WTC11 (cell line): ENCODE measurements around the gene CCDC126.

Source experiments
- ATF2 ChIP-seq: sonication (generic); formaldehyde crosslinking; IDR thresholded peaks from 2 replicates; pipeline ENCODE4 v1.8.1; 2022; ENCODE audit warnings: low read depth, missing genetic modification reagents, borderline replicate concordance
- CTCF ChIP-seq: fragments of 200-600 bp; IDR thresholded peaks from 2 replicates; pipeline ENCODE4 v1.8.0; 2022; ENCODE audit warnings: antibody characterized with exemption
- E2F4 ChIP-seq: sonication (generic); formaldehyde crosslinking; IDR thresholded peaks from 2 replicates; pipeline ENCODE4 v1.8.1; 2022; ENCODE audit warnings: low read depth, mild to moderate bottlenecking, moderate library complexity, missing genetic modification reagents, borderline replicate concordance
- FOXP1 ChIP-seq: sonication (generic); formaldehyde crosslinking; IDR thresholded peaks from 2 replicates; pipeline ENCODE4 v1.8.0; 2022; ENCODE audit warnings: missing genetic modification reagents, mild to moderate bottlenecking, moderate library complexity, borderline replicate concordance
- NFYB ChIP-seq: sonication (generic); formaldehyde crosslinking; conservative IDR thresholded peaks from 2 replicates; pipeline ENCODE4 v1.8.0; 2022; ENCODE audit warnings: low read depth, missing genetic modification reagents
- SP1 ChIP-seq: sonication (generic); formaldehyde crosslinking; conservative IDR thresholded peaks from 2 replicates; pipeline ENCODE4 v1.8.1; 2022; ENCODE audit warnings: missing genetic modification reagents
- ZBTB43 ChIP-seq: sonication (generic); formaldehyde crosslinking; IDR thresholded peaks from 2 replicates; pipeline ENCODE4 v1.8.1; 2023; ENCODE audit warnings: mild to moderate bottlenecking, missing genetic modification reagents
- TF ChIP-seq, protein P1 (sequence below): sonication (generic); formaldehyde crosslinking; IDR thresholded peaks from 2 replicates; pipeline ENCODE4 v1.8.1; 2022; ENCODE audit warnings: mild to moderate bottlenecking, moderate library complexity, missing genetic modification reagents

- TF ChIP-seq FOXP1 (CRISPR knock-in tag): no peak
- TF ChIP-seq CTCF: no peak
- no peak for TF ChIP-seq ZBTB43
- no peak for TF ChIP-seq ATF2 (CRISPR knock-in tag)
- TF ChIP-seq SP1 (CRISPR knock-in tag): no peak
- TF ChIP-seq, protein P1, sequence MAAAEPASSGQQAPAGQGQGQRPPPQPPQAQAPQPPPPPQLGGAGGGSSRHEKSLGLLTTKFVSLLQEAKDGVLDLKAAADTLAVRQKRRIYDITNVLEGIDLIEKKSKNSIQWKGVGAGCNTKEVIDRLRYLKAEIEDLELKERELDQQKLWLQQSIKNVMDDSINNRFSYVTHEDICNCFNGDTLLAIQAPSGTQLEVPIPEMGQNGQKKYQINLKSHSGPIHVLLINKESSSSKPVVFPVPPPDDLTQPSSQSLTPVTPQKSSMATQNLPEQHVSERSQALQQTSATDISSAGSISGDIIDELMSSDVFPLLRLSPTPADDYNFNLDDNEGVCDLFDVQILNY (CRISPR knock-in tag): no peak
- TF ChIP-seq E2F4: no peak
- TF ChIP-seq NFYB: no peak
These were observed 38.9 kb upstream of the CCDC126 start for GRCh38 chr7:23558303-23558702.
